Stimulated activated CD8-positive, alpha-beta memory T cell treated with anti-CD3 and anti-CD28 coated beads, Interleukin-12 subunit alpha, Interleukin-12 subunit beta, amount 100 ng/mL, for 4 hours (primary cell): ENCODE measurements around the gene SYNDIG1.

Source experiments
- DNase-seq: peaks from one replicate; pipeline ENCODE4 v3.0.0-alpha.2; 2020; ENCODE audit warnings: low read depth

Gene SYNDIG1

DNA sequence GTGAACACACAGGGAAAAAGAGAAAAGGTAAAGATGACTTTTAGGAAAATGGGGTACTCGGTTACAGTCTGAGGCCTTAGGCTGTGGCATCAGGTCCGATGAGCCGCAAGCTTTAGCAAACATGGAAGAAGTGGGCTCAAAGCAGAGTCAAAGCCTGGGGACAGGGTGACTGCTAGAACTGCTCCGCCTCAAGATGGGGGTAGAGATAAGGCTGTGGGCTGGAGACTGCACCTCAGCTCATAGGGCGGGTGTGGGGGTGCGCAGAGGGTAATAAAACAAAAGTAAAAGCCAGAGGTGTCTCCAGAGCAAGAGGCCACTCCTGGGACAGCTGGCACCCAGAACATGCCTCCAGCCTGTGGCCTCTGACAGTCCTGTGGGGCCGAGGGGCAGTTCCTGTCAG, 21.3 kb upstream of the SYNDIG1 start:
- DNase-seq: no peak

DNA sequence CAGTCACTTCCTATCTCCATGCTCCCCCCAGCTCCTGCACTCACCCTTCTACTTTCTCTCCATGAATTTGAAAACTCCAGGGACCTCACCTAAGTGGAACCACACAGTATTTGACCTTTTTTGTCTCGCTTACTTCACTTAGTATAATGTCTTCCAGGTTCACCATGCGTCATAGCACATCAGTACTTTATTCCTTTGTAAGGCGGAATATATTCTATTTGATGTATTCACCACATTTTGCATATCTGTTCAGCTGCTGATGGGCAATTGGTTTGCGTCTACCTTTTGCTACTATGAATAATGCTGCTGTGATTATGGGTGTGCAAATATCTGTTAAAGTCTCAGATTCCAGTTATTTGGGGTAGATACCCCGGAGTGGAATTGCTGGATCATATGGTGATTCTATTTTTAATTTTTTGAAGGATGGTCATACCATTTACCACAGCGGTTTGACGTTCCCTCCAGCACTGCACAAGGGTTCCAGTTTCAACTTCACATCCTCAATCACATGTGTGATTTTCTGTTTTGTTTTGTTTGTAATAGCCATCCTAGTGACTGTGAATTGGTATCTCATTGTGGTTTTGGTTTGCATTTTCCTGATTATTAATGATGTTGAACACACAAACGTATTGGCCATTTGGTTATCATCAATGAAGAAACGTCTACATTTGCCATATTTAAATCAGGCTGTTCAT, 20.3 kb upstream of the SYNDIG1 start:
- DNase-seq: no peak

DNA sequence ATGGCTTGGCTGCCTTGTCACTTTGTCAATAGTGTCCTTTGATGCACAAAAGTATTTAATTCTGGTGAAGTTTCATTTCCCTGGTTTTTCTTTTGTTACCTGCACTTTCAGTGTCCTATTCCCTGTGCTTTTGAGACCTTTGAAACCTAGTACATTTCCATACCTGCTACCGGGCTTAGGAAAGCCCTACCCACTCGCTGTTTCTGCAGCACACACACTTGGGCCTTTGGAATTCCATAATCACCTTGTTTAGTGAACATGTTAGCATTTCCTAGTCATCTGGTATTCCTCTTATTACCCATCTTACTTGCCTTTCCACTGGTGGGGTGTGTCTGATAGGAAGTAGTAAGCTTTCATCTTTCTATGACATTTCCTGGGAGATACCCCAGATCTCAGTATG, 19.3 kb upstream of the SYNDIG1 start:
- DNase-seq: no peak

DNA sequence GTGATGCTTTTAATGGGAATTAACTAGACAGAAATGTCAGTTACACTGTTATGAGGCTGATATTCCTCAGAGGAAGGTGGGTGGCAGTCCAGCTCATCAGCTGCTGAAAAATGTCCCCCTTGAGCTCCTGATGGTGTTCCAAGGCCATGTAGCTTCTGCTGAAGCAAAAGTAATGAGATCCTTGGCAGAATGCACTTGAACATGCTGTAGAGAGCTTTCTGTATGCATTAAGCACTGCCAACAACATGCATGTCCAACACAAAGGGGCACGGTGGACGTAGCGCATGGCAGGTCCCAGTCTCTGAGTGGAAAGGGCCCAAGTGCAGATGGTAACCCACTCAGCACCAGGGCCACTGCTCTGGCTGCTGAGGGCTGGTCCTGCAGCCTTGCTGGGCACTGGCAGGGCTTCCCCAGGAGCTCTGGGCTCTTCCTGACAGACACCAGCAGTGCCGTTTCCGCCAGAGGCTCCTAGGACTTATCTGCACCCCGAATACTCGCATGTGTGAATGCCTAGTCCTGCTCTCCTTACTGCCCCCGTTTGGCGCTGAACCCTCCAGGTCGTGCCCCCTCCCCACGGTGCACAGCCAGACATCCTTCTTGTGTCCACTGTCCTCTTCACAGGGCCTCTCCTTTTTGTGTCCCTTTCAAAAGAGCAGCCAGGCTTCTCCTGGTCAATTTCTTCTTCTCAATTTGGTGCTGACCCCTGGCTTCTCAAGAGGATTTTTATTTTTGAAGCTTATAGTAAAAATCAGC, 18.6 kb upstream of the SYNDIG1 start:
- no peak for DNase-seq

DNA sequence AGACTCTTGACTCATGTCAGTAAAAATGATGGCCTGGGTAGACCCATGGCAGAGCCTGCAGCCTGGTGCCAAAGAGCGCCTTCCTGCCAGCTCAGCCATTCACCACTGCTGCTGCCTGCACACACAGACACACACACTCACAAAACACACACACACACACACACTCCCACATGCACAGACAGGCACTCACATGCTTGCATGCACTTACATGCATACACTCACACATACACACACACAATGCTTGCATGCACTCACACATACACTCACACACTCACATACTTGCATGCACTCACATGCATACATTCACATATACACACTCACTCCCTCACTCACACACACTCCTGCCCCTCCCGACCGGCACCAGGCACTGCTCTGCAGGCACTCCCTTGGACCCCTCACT, 18.0 kb upstream of the SYNDIG1 start:
- no peak for DNase-seq

DNA sequence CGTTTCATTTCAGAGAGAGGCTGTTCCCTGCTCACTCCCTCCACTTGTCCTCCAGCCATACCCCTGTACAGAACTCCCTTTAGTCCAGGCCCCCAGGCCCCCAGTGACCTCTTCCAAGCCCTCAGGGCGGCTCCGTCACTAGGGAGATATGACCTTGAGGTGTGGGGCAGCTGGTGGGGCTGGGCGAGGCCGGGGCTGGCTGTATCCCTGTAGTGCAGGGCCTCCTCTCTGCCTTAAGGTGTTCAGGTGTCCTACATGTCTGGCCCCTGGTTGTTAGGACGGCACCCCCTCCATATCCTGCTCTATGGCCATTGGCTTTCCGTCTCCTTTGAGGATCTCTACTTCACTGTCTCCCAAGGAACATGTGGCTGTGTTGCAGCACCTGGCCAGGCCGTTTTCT, 17.4 kb upstream of the SYNDIG1 start:
- no peak for DNase-seq

DNA sequence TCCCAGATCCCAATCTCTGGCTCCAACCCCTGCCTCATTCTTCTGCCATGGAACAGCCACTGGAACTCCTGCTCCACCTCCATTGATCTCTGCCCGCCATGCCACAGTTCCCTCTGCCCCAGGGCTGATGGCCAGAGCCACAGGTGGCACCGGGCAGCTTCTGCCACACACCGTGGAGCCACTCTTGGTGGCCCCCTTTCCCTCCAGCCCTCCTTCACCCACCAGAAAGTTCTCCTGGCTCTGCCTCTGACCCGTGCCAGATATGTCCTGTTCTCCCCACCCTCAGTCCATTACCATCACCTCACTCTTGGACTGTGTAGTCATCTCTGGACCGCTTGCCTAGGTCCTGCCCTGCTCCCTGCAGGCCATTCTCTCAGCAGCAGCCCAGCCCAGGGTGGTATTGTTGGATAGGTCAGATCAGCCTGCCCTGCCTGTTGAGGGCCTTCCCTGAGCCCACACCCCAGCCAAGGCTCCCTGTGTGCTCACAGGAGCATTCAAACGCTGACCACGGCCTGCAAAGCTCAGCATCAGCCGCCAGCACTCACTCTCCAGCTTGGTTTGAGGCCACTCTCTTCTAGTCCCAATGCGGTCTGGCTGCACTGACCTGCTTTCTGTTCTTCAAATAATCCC, 16.8 kb upstream of the SYNDIG1 start:
- no peak for DNase-seq

DNA sequence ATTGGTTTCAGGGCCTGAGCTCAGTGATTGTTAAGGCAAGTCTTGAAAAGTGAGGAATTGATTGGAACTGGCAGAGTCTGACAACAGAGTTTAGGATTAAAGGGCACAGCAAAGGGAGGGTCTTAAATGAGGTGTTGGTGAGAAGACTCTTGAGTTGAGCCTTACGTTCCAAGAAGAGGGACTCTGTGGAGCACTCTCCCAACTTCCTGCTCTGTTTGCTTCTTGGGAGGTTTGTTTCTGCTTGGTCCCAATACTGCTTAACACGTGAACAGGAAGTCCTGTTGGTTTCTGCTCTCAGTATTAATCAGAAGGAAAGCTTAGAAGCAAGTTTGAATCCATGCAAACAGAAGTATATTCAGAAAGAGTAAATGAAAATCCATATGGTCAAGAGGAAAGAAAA, 15.6 kb upstream of the SYNDIG1 start:
- no peak for DNase-seq

DNA sequence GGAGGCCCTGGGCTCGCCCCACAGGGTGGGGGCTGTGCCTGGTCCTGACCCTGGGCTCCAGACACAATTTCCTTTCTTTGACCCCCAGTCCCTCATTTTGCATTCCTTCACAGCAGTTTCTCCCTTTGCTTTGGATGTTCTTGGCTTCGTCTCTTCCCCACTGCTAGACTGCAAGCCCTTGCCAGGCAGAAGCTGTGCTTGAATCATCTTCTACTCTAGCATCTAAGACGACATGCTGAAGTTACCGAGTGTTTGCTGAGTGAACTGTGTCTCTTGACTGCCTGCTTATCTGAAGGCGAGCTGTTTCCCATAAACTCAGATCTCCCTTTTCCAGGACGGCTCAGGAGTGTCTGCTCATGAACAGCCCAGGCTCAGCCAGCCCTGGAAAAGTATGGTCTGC, 14.3 kb upstream of the SYNDIG1 start:
- DNase-seq: no peak

DNA sequence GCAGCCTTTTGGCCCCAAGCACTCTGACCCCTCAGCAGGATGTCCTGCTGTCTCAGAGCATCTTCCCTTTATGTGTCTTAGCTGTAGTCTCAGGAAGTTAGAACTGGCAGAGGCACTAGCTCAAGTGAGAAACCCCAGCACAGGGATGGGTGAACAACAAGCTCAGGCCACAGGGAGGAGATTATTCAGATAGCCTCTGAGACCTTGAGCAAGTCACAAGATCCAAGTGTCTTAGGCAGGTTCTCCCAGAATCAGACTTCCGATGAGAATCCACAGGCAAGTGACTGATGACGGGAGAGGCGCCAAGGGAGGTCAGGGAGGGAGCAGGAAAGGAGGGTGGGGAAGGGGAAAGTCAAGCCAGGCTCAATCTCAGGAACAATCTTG, 13.0 kb upstream of the SYNDIG1 start:
- no peak for DNase-seq

DNA sequence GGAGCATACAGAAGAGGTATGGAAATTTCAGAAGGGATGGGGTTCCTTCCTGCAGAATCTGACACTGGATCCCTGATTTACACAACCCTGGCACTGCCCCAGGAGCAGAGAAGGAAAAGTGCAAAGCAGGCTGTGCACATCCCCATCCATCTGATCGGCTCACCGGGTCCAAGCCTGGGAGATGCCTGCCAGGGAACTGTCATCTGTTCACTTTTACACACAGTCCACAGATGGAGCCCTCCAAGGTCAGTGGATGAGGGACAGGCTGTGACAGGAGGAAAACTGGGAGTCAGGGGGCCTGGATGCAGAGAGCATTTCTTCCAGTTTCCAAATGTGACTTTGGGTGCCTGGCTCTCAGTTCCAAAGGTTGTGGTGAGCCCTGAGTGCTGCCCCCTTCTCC, 11.0 kb upstream of the SYNDIG1 start:
- no peak for DNase-seq

DNA sequence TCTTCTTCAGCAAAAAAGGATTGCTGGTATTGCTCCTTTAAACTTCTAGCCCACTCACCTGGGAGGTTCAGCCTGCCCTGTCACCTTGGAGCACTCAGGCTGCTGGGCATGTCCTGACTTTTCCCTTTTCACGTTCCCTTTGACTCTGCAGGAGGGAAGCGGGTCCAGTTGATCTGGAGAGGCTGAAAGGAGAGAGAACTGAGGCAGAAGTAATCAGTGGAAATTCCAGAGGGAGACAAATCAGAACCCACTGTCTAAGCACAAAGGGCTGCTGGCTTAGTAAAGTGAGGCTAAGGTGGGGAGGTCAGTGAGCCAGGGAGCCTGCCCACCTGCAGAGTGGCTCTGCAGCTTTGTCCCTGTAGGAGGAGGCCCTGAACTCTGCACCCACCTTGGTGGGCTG, 9.7 kb upstream of the SYNDIG1 start:
- DNase-seq: no peak

DNA sequence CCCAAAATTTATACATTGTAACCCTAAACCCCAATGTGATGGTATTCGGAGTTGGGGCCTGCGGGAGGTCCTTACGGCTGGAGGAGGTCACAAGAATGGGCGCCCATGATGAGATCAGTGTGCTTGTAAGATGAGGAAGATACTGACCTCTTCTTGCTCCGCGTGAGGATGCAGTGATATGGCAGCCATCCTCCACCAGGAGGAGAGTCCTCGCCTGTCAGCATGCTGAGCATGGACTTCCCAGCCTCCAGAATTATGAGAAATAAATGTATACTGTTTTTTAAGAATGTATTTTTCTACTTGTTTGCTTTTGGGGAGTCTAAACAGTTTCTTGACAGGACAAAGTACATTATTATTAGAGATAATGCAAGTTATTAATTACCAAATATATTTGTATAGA, 8.7 kb upstream of the SYNDIG1 start:
- no peak for DNase-seq

DNA sequence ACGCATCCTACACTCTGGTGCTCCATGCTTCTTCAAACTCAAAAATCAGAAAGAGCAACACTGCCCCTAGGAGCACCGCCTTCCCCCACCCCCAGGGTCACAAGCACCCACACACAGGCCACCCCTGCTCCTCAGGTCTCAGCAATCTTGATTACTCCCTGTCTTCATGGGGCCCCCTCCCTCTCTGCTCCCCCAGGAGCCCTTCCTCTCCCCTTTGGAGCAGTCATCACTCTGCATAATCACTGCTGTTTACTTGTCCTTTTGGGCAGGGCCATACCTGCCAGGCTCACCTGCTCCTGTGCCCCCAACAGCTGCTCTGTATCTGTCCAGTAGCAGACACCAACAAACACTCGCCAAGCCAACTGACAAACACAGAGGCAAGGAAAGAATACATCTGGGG, 7.6 kb upstream of the SYNDIG1 start:
- no peak for DNase-seq

DNA sequence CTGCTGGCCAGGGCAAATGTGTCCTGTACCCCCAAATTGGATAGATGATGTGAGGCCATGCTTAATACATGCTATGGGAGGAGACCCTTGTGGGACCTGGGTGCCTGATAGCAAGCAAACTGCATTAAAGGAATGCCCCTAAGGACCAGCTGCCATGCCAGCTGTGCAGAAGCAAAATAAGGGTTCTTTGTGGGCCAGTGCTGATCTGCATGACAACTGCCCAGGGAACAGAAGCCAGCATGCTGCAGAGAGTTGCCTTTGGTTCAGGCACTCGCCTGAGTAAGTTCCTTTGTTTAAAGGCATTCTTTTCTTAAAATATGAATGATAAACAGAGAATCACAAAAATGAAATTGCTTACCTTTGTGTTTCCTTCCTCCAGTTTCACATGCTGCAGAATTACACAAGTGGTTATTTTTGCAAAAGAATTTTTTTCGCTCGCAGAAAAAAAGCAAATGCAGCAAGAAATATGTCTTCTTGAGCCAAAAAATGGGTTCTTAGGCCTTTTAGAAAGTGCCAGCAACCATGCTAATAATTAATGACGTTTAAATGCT, 6.9 kb upstream of the SYNDIG1 start:
- DNase-seq: no peak

DNA sequence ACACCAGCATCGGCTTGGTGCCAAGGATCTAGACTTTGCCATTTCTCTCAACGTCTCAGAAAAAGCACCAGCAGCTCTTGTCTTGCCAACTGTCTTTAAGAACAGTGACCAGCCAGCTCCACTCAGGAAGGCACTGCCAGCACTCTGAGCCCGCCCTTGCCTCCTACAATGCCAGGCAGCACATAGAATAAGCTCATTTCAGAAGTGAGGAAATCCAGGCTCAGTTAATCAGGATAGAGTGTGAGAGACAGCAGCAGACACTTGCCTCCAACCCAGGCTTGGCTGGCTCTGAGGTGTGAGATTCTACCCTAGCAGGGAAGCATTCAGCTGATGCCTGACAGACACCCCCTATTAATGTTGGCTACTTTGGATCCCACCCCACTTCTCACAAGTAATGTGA, 4.3 kb upstream of the SYNDIG1 start:
- DNase-seq: no peak

DNA sequence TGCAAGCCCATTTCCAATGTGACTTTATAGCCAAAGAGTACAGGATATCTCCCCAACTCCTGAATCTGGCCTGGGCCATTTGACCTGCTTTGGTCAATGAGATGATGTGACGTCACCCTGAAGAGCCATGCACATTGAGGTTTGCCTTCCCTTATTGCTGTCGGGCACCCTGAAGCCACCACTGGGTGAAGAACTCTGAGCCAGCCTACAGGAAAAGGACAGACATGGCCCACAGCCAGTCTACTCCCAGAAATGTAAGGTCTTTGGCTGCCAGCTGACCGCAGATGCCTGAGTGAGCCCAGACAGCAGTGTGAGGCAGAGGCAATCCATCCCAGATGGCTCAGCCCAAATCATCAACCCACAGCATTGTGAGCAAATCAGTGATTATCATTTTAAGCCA, 3.7 kb upstream of the SYNDIG1 start:
- DNase-seq: no peak

DNA sequence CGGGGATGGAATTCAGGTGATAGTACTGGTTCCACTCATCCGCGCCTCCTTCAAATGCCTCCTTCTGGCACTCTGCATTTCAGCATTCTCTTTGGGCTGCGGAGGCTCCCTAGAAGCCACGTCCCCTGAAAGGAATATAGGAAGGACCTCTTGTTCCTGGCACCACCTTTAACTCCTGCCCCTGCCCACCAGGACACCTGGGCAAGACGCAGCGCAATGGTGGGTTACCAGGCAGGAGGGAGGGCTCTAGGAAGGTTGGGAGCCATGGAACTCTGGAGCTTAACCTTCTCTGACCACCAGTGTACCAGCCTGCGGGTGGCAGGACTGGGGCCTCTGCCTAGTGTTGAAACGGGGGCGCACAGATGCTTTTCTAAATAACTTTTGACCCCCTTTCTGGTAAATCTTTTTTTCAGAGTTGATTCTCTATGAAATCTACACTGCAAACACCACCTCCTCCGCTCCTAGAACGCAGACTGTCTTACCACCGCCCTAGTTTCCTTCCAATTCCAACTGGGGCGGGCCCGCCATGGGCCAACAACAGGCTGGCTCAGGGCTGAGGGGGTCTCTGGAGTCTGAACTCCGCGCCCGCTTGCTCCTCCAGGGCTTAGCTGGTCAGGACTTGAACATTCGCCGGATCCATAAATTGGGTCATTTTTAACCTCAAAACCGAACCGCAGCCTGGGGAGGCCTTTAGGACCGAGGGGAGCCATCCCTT, 871 bp upstream of the SYNDIG1 start:
- DNase-seq: no peak

DNA sequence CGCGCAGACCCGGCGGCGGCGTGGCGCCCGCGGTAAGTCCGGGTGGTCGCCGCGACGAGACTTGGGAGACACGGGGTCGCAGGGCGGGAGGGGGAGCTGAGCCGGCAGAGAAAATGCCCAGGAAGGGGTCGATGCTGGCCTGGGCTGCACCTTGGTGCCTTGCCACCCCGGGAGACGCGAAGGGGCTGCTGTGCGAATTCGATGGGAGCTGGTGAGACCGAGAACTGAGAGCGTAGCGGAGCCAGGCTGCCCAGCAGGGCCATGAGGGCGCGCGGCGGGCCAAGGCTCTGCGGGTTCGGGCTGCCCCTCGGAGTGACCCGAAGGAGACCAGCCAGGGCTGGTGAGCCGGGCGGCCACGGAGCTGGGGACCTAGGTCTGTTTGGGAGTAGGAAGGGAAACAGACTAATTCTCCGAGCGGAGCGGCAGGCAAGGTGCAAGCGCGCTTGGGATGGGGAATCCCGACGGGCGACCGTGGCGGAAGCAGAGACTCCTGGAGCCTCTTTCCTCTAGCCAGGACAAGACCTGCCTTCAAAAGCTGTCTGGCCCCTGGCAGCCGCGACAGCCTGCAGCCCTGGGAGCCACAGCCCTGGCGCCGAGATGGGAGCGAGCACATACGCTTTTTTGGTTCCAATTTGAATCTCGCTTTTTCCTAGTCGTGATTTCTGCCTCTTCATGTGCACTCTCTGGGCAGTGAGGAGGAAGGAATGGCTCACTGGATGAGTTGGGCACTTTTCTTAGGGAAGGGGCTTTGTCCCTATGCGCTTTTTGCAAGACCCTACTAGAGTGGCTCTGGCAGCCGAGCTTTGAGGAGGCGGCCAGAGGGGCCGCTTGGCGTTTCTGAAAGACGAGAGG, 691 bp downstream of the SYNDIG1 start:
- no peak for DNase-seq

DNA sequence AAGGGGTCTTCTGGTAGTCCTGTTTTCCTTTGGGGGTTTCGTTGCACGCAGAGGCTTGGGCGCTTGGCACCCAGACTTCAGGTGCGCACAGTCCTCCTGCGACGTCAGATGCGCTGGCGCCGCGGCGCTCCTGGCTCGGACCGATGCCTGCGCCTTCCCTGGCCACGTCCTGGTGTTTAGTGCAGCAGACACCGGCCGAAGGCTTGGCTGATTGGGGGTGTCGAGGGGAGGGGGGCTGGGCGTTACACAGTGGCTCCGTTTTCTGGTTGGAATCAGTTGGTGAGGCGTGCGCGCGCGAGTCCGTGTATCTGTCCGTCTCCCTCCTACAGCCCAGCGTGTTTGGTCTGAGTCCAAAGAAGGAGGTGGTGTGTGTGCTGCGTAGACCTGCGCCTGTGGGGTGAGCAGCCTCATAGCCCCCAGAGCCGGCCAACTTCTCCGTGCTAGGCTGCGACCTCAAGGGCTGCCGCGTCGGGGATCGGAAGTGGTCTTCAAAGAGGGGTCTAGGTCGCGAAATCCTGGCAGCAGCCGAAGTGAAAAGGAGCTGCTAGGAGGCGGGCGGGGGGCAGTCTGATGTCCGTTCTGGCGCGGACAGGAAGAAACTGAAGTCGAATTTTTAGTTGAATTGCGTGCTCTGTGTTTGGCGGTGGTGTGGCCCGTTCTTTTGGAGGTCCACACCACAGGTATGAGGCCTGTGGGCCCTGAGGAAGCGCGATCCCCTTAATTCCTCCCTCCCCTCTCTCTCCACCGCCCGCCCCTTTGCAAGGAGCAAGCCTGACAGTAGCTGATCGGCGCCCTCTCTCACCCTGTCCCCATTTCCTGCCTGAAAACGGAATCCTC, 1.5 kb downstream of the SYNDIG1 start:
- DNase-seq: no peak

DNA sequence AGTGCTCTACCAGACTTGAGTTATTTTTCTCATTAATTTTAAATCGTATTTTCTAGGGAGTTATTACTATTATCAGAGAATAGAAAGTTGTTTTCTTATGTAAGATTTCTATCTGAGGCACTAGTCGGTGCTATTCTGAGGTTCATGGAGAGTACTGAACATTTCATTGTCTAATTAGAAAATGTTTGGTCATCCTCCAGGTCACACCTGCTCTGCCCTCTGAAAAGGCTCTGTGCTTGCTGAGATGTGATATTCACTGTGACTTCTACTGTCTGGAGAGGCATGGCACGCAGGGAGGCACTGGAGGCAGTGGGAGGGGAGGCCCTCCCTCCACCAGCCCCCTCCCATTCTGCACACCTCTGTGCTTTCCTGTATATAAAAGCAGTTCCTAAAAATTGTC, 3.0 kb downstream of the SYNDIG1 start:
- no peak for DNase-seq
